GM12878 (cell line): Measurements from ENCODE around the gene EVC. TPM values are rescaled to one million over a fixed set of nuclear protein-coding genes. Genes with fewer than 3 reads are reported as not detected.

Experiments
- ATAC-seq: fragments of 200-7000 bp; cut with Tn5 transposase; 3 replicates; pipeline ENCODE4 v1.9.1; 2020; ENCODE audit warnings: mild to moderate bottlenecking, moderate library complexity
- BruUV-seq: library from RNA; stranded (reverse); fragments of 400-500 nt; replicated peaks from 2 replicates; lab custom pipeline; 2021; lab: Mats Ljungman, UMichigan
- CTCF ChIA-PET: fragments of 300-600 bp; sonication (Branson Sonifier 250); formaldehyde crosslinking; extraction: SDS; loops from one replicate; lab custom pipeline; 2021; ENCODE audit warnings: inconsistent platforms; lab: Yijun Ruan, JAX
- POLR2A ChIA-PET: fragments of 350-600 bp; formaldehyde crosslinking; extraction: SDS; loops from one replicate; lab custom pipeline; 2021; ENCODE audit warnings: inconsistent platforms; lab: Charles Lee
- RAD21 ChIA-PET: fragments of 300-600 bp; sonication (Branson Sonifier 250); formaldehyde crosslinking; loops from one replicate; lab custom pipeline; 2023; ENCODE audit warnings: antibody characterized with exemption; ENCODE audit not compliant: unreplicated experiment; lab: Charles Lee
- SMC1A ChIA-PET: fragments of 300-600 bp; sonication (Branson Sonifier 250); formaldehyde crosslinking; loops from one replicate; lab custom pipeline; 2023; ENCODE audit not compliant: unreplicated experiment, uncharacterized antibody; lab: Charles Lee
- DNase-seq: peaks from one replicate; pipeline ENCODE4 v3.0.0-alpha.2; 2011; ENCODE audit warnings: low read depth, low spot score
- FAIRE-seq: peaks from 3 replicates; lab custom pipeline; 2011; peaks lifted over from hg19 to GRCh38; lab: Jason Lieb, UNC
- H2AFZ ChIP-seq: 2 replicates; pipeline ENCODE4 v1.6.0; 2011; ENCODE audit warnings: low read depth, low read length, control low read depth; ENCODE audit not compliant: control insufficient read depth
- H3K27ac ChIP-seq: 2 replicates; pipeline ENCODE4 v1.5.1; 2011; ENCODE audit warnings: control low read depth; ENCODE audit not compliant: control insufficient read depth, insufficient read depth
- H3K27me3 ChIP-seq, 2 experiments: replicated peaks in 1 of 2; 2 replicates each; pipeline versions ENCODE4 v1.6.0 to v1.6.1; 2011; ENCODE audit warnings: low read length in 1 of 2; ENCODE audit not compliant: control insufficient read depth in 2 of 2, insufficient read depth in 2 of 2
- H3K36me3 ChIP-seq, 2 experiments: 2 replicates each; pipeline ENCODE4 v1.5.1; 2011; ENCODE audit warnings: low read length in 1 of 2; ENCODE audit not compliant: control insufficient read depth in 2 of 2, insufficient read depth in 2 of 2
- H3K4me1 ChIP-seq: 2 replicates; pipeline ENCODE4 v1.6.1; 2011; ENCODE audit warnings: mild to moderate bottlenecking, low read length, moderate library complexity, mixed read lengths; ENCODE audit not compliant: control insufficient read depth, insufficient read depth
- H3K4me2 ChIP-seq: 2 replicates; pipeline ENCODE4 v1.6.0; 2011; ENCODE audit warnings: control low read depth; ENCODE audit not compliant: control insufficient read depth, insufficient read depth
- H3K4me3 ChIP-seq: fragments of 200-600 bp; sonication (generic); 2 replicates; pipeline ENCODE4 v1.5.1; 2016
- H3K79me2 ChIP-seq: 2 replicates; pipeline ENCODE4 v1.6.0; 2011; ENCODE audit warnings: low read length; ENCODE audit not compliant: control insufficient read depth, insufficient read depth
- H3K9ac ChIP-seq: 2 replicates; pipeline ENCODE4 v1.8.0; 2011; ENCODE audit warnings: low read length, control low read depth, mixed read lengths; ENCODE audit not compliant: control insufficient read depth, insufficient read depth
- H3K9me3 ChIP-seq: replicated peaks from 3 replicates; pipeline ENCODE4 v1.5.1; 2011; ENCODE audit warnings: mild to moderate bottlenecking, low read length; ENCODE audit not compliant: control insufficient read depth, insufficient read depth
- H4K20me1 ChIP-seq: 2 replicates; pipeline ENCODE4 v1.6.0; 2011; ENCODE audit not compliant: control insufficient read depth, insufficient read depth
- BCL3 ChIP-seq: IDR thresholded peaks from 2 replicates; pipeline ENCODE4 v1.6.1; 2011; ENCODE audit warnings: borderline replicate concordance, low read depth, mild to moderate bottlenecking, moderate library complexity, low read length; ENCODE audit not compliant: insufficient read depth, poor library complexity, severe bottlenecking
- BHLHE40 ChIP-seq, 2 experiments: fragments of 450-650 bp in 1 of 2; IDR thresholded peaks; 2 replicates each; pipeline ENCODE4 v1.6.1; 2011 to 2017; ENCODE audit warnings: low read depth in 2 of 2, borderline replicate concordance in 1 of 2, improper control_type of control experiment in 1 of 2, low read length in 1 of 2, mild to moderate bottlenecking in 1 of 2
- CBFB ChIP-seq: IDR thresholded peaks from 2 replicates; pipeline ENCODE4 v1.6.1; 2016; ENCODE audit warnings: antibody characterized with exemption, low read depth
- CBX5 ChIP-seq: sonication (generic); IDR thresholded peaks from 2 replicates; pipeline ENCODE4 v1.6.1; 2016; ENCODE audit warnings: low read depth, moderate library complexity, mild to moderate bottlenecking, inconsistent platforms
- CHD4 ChIP-seq: fragments of 200-600 bp; sonication (generic); IDR thresholded peaks from 2 replicates; pipeline ENCODE4 v1.6.1; 2016; ENCODE audit warnings: mild to moderate bottlenecking
- HDAC2 ChIP-seq: fragments of 200-600 bp; sonication (generic); IDR thresholded peaks from 2 replicates; pipeline ENCODE4 v1.6.1; 2017
- IRF5 ChIP-seq: fragments of 450-650 bp; IDR thresholded peaks from 2 replicates; pipeline ENCODE4 v1.6.1; 2017; ENCODE audit warnings: borderline replicate concordance
- MEF2A ChIP-seq: IDR thresholded peaks from 2 replicates; pipeline ENCODE4 v1.6.1; 2011; ENCODE audit warnings: low read depth, mild to moderate bottlenecking, low read length, moderate library complexity; ENCODE audit not compliant: insufficient read depth
- MEF2B ChIP-seq: fragments of 450-650 bp; IDR thresholded peaks from 2 replicates; pipeline ENCODE4 v1.6.1; 2018; ENCODE audit warnings: mild to moderate bottlenecking, moderate library complexity; ENCODE audit not compliant: partially characterized antibody, poor library complexity, severe bottlenecking
- PBX3 ChIP-seq: IDR thresholded peaks from 2 replicates; pipeline ENCODE4 v1.6.1; 2011; ENCODE audit warnings: mild to moderate bottlenecking, low read depth, low read length, moderate library complexity; ENCODE audit not compliant: insufficient replicate concordance
- POU2F2 ChIP-seq: IDR thresholded peaks from 3 replicates; pipeline ENCODE4 v1.6.1; 2011; ENCODE audit warnings: low read depth, mild to moderate bottlenecking, low read length, borderline replicate concordance
- SRF ChIP-seq, 2 experiments: IDR thresholded peaks; 2 replicates each; pipeline ENCODE4 v1.6.1; 2011; ENCODE audit warnings: low read depth in 2 of 2, low read length in 2 of 2, mild to moderate bottlenecking in 1 of 2, moderate library complexity in 1 of 2
- STAT1 ChIP-seq: fragments of 450-650 bp; conservative IDR thresholded peaks from 2 replicates; pipeline ENCODE4 v1.6.1; 2014; ENCODE audit warnings: antibody characterized with exemption, mild to moderate bottlenecking
- USF1 ChIP-seq: IDR thresholded peaks from 2 replicates; pipeline ENCODE4 v1.6.1; 2011; ENCODE audit warnings: borderline replicate concordance, low read depth, mild to moderate bottlenecking, moderate library complexity, mixed read lengths, low read length; ENCODE audit not compliant: insufficient read depth; ENCODE audit errors: extremely low read length
- USF2 ChIP-seq: IDR thresholded peaks from 2 replicates; pipeline ENCODE4 v1.6.1; 2011; ENCODE audit warnings: low read depth, low read length, improper control_type of control experiment, borderline replicate concordance
- YBX1 ChIP-seq: fragments of 450-650 bp; IDR thresholded peaks from 2 replicates; pipeline ENCODE4 v1.6.1; 2016; ENCODE audit warnings: antibody characterized with exemption
- ZNF384 ChIP-seq: IDR thresholded peaks from 2 replicates; pipeline ENCODE4 v1.6.1; 2012; ENCODE audit warnings: low read depth, mild to moderate bottlenecking, low read length, improper control_type of control experiment, borderline replicate concordance
- WGBS: methylation state at CpG from one replicate; pipeline ENCODE4 v1.1.6; 2016; ENCODE audit warnings: low lambda C conversion rate; ENCODE audit not compliant: insufficient replicate concordance, insufficient coverage; ENCODE audit errors: missing lambda C conversion rate; 5-methylcytosine and 5-hydroxymethylcytosine counted together
- in situ Hi-C: fragments of 300-500 bp; cut with MboI; formaldehyde crosslinking; loops from 9 replicates; pipeline ENCODE4 v1.14.3; 2018; ENCODE audit warnings: mixed read lengths
- intact Hi-C: fragments of 100-400 bp; cut with micrococcal nuclease; formaldehyde crosslinking; loops from one replicate; pipeline ENCODE4 v1.14.2; 2022; ENCODE audit not compliant: unreplicated experiment
- polyA plus RNA-seq, 11 experiments: library from polyadenylated mRNA; depleted of rRNA in 4 of 11; unstranded in 6 of 11; stranded (reverse) in 5 of 11; fragments of >200 nt; fragmentation: Nextera tagmentation in 4 of 11; fragmentation: Illumina TruSeq in 1 of 11; extraction: Ambion mirVana in 4 of 11; extraction: Trizol in 1 of 11; gene quantifications; 1 replicate in 1 of 11; 2 replicates in 10 of 11; pipeline versions ENCODE4 v1.2.1 to v1.2.3, GENCODE V29; 2011 to 2016; ENCODE audit warnings: inconsistent platforms in 2 of 11, missing spikeins in 2 of 11, low read depth in 1 of 11
- total RNA-seq, 4 experiments: library from RNA; depleted of rRNA in 3 of 4; stranded (reverse); fragments of >200 nt in 3 of 4; fragmentation: Illumina TruSeq in 1 of 4; extraction: Trizol in 1 of 4; gene quantifications; 2 replicates each; pipeline versions ENCODE4 v1.2.1 to v1.2.3, GENCODE V29; 2013 to 2021

The EVC gene
- total and polyA plus RNA-seq, 10 of the 15 experiments (the other 5 are each of a cell fraction or from before 2014, with no cell fraction given), result 0.87 to 55.9 (median 15.6) TPM

GRCh38 chr4:5760936-5761480, 50.0 kb downstream of the EVC start (continued):
- no peak for TF ChIP-seq CBFB
- no peak for TF ChIP-seq STAT1

GRCh38 chr4:5770051-5770450, 59.0 kb downstream of the EVC start:
- no peak for FAIRE-seq
- TF ChIP-seq BCL3 (no peak), BHLHE40 (IDR thresholded peaks at IDR 0.05; ENCODE audit: borderline replicate concordance in 1 of 2, low read depth in 2 of 2, low read length in 1 of 2) (no peak), YBX1 (no peak), USF2 (no peak), CBX5 (no peak), PBX3 (no peak), MEF2B (no peak), POU2F2 (no peak), IRF5 (no peak), MEF2A (no peak), ZNF384 (no peak), CHD4 (no peak), HDAC2 (no peak), SRF (IDR thresholded peaks at IDR 0.05; ENCODE audit: low read depth in 2 of 2, low read length in 2 of 2) (no peak), CBFB (no peak), USF1 (no peak)

More at GRCh38 chr4:5770051-5770450, 59.0 kb downstream of the EVC start:
- H3K79me2 ChIP-seq, result no peaks in the 10 kb centered on the region
- 0 out of 2 replicates have a peak, but pooled peaks cover 6% of the 10 kb centered on the region for H3K4me1 ChIP-seq
- no peak overlapping the region for H3K9ac ChIP-seq
- SMC1A ChIA-PET, result interaction anchor here (0.8 kb wide), 1 partner anchor 12 kb away, joined by 3 read pairs; no protein-coding TSS in a partner anchor
- intact Hi-C loops, result no loop called here
- POLR2A ChIA-PET, result no interaction called here
- CTCF ChIA-PET, result no interaction called here
- BruUV-seq, result no TSS peak
- no peaks in the 10 kb centered on the region for H3K27me3 ChIP-seq
- H4K20me1 ChIP-seq, result no peaks in the 10 kb centered on the region
- no peak overlapping the region for H2AFZ ChIP-seq
- in situ Hi-C loops, result no loop called here
- H3K9me3 ChIP-seq, result peaks cover 6% of the 10 kb centered on the region; the same call in 1 of the 3 replicates
- no peak overlapping the region for H3K4me2 ChIP-seq
- H3K27ac ChIP-seq, result no peak overlapping the region
- DNase-seq, result no peak
- RAD21 ChIA-PET, result no interaction called here
- no peaks in the 10 kb centered on the region; a peak in 1 of 4 replicates for H3K36me3 ChIP-seq
- H3K4me3 ChIP-seq, result no peak overlapping the region
- WGBS, result 8% methylated on average over 4 of the region's 4 CpGs
- ATAC-seq, result no peak
